Heart left ventricle (tissue), 13 donors: ENCODE results near the gene HOXD10.

Source experiments
- CTCF ChIP-seq, 12 donors: fragments of 200-600 bp; sonication (generic) in 4 of 12; IDR thresholded peaks; one replicate each; pipeline versions ENCODE4 v1.5.0 to v1.8.0; 2018 to 2022; ENCODE audit warnings: antibody characterized with exemption in 12 of 12, mild to moderate bottlenecking in 5 of 12
- POLR2A ChIP-seq, 2 donors: fragments of 450-650 bp; IDR thresholded peaks; one replicate each; pipeline ENCODE4 v1.6.1; 2017; ENCODE audit warnings: antibody characterized with exemption in 2 of 2, mild to moderate bottlenecking in 2 of 2, moderate library complexity in 2 of 2
- donor health status: ischemic (EF 13 %, LVEDD 7.1; RV severe dilation, severe dysfunction).
- donor health status: DM: no; HTN: yes; CAD: no.
- donor health status: DM: no; HTN: no; CAD: no.
- donor health status: ischemic (EF 25% LVEDD 6.9; RV normal size, moderate dysfunction).
- donor health status: ischemic (EF 25% LVEDD 5.7; RV mildly dilated, moderate dysfunction).
- donor health status: ischemic (EF 35%, LVEDD 5.7; RV mildly dilated, moderate dysfunction).
- donor health status: nonischemic (EF 11% LVEDD 7.7; RV severe dilation, severe dysfunction).
- donor health status: DM: yes; HTN: yes; CAD: no.
- donor health status: PGD.
- donor health status: ischemic (EF 29% LVEDD 5.4; RV normal size, mild dysfunction).
- donor health status: nonischemic (EF 23%, LVEDD 6.1; RV moderate dilation, normal function).

GRCh38 chr2:176067589-176068418 is 48.8 kb upstream of the HOXD10 start:
- TF ChIP-seq CTCF (IDR thresholded peaks at IDR 0.05): no peak
- TF ChIP-seq POLR2A (IDR thresholded peaks at IDR 0.05): no peak
